Natural killer cell treated with Interleukin-12 subunit alpha and Interleukin-12 subunit beta and Interleukin-15 and Interleukin-18, amount 100 ng/mL, for 72 hours (primary cell): ENCODE measurements around the gene GTF2H1. TPM values are rescaled to one million over a fixed set of nuclear protein-coding genes. Genes with fewer than 3 reads are reported as not detected.
A peak's percentile ranks its signal among the peaks of the same experiment; 100 is the strongest.
"Not testable (repeated sequence)": the region's sequence is repeated elsewhere in the genome, so short reads cannot be mapped to it uniquely, and the experiment has no call there.

Experiments used
- ATAC-seq, 2 donors: fragments of 150-1000 bp; cut with Tn5 transposase in 1 of 2; sonication (Bioruptor Pico), chemical (Tn5 transposase) in 1 of 2; 2 replicates each; pipeline ENCODE4 v1.10.0; 2021
- DNase-seq: peaks from one replicate; pipeline ENCODE4 v3.0.0; 2022; ENCODE audit warnings: low spot score
- H3K27ac Mint-ChIP-seq, 2 donors: 1 replicate in 1 of 2; 2 replicates in 1 of 2; pipeline ENCODE4 v1.8.0; 2022; ENCODE audit warnings: mixed read lengths in 2 of 2, mild to moderate bottlenecking in 1 of 2, moderate library complexity in 1 of 2
- H3K27me3 Mint-ChIP-seq, 2 donors: 1 replicate in 1 of 2; 2 replicates in 1 of 2; pipeline ENCODE4 v1.8.0; 2022; ENCODE audit warnings: mixed read lengths in 2 of 2
- H3K36me3 Mint-ChIP-seq: one replicate; pipeline ENCODE4 v1.8.0; 2022; ENCODE audit warnings: mixed read lengths
- H3K4me1 Mint-ChIP-seq, 2 donors: 1 replicate in 1 of 2; 2 replicates in 1 of 2; pipeline ENCODE4 v1.8.0; 2022; ENCODE audit warnings: low read depth in 2 of 2, mixed read lengths in 2 of 2, mild to moderate bottlenecking in 1 of 2
- H3K4me3 Mint-ChIP-seq: one replicate; pipeline ENCODE4 v1.8.0; 2022; ENCODE audit warnings: mixed read lengths
- H3K9me3 Mint-ChIP-seq: 2 replicates; pipeline ENCODE4 v1.8.0; 2022; ENCODE audit warnings: mixed read lengths
- total RNA-seq, 2 donors: library from RNA; stranded (reverse); gene quantifications; one replicate each; pipeline ENCODE4 v1.2.3, GENCODE V29; 2022

Gene GTF2H1
- total RNA-seq, 2 donors from 2014 or later = 46.8 to 50.0 TPM

GRCh38 chr11:18395735-18396504 lies 73.6 kb downstream of the GTF2H1 start:
- ATAC-seq = peak; percentile 85 to 87
- peaks cover 31 to 35% of the 10 kb centered on the region in 2 donors for H3K4me1 Mint-ChIP-seq
- H3K36me3 Mint-ChIP-seq = peaks cover 31% of the 10 kb centered on the region
- peak; percentile 96 for DNase-seq
- no peaks in the 10 kb centered on the region for H3K9me3 Mint-ChIP-seq
- peak overlapping the region; percentile 98 for H3K27ac Mint-ChIP-seq
- peak overlapping the region; percentile 89 for H3K4me3 Mint-ChIP-seq
- no peaks in the 10 kb centered on the region for H3K27me3 Mint-ChIP-seq

GRCh38 chr11:18397921-18398320 lies 75.6 kb downstream of the GTF2H1 start:
- no peaks in the 10 kb centered on the region for H3K9me3 Mint-ChIP-seq
- peaks cover 31 to 35% of the 10 kb centered on the region in 2 donors for H3K4me1 Mint-ChIP-seq
- H3K4me3 Mint-ChIP-seq = peak overlapping the region; percentile 57
- peaks cover 35% of the 10 kb centered on the region for H3K36me3 Mint-ChIP-seq
- no peak for ATAC-seq
- no peaks in the 10 kb centered on the region for H3K27me3 Mint-ChIP-seq
- H3K27ac Mint-ChIP-seq = peak overlapping the region; percentile 15 to 66
- no peak for DNase-seq

DNA sequence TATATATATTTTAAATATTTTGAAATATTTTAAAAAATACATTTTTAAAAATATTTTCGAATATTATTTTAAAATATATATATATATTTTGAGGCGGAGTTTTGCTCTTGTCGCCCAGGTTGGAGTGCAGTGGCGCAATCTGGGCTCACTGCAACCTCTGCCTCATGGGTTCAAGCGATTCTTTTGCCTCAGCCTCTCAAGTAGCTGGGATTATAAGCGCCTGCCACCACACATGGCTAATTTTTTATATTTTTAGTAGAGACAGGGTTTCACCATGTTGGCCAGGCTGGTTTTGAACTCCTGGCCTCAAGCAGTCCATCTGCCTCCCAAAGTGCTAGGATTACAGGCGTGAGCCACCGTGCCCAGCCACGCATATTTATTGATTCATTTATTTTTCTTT lies 78.7 kb downstream of the GTF2H1 start:
- peaks cover 18 to 24% of the 10 kb centered on the region in 2 donors for H3K4me1 Mint-ChIP-seq
- not testable (repeated sequence) for H3K4me3 Mint-ChIP-seq, H3K27ac Mint-ChIP-seq

DNA sequence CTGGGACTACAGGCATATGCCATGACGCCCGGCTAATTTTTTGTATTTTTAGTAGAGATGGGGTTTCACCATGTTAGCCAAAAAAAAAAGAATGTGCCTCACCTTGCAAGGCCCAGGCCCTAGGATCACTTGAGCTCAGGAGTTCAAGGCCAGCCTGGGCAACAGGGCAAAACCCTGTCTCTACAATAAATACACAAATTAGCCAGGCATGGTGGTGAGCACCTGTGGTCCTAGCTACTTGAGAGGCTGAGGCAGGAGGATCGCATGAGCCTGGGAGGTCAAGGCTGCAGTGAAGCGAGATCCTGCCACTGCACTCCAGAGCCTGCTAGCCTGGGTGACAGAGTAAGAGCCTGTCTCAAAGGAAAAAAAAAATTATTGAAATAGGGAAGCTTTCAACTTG lies 81.7 kb downstream of the GTF2H1 start:
- H3K4me1 Mint-ChIP-seq = peaks cover under 1 to 6% of the 10 kb centered on the region in 2 donors
- no peak overlapping the region for H3K4me3 Mint-ChIP-seq
- H3K27ac Mint-ChIP-seq = no peak overlapping the region
- peaks cover 42% of the 10 kb centered on the region for H3K36me3 Mint-ChIP-seq
- ATAC-seq = no peak
- no peaks in the 10 kb centered on the region for H3K9me3 Mint-ChIP-seq
- H3K27me3 Mint-ChIP-seq = no peaks in the 10 kb centered on the region
- no peak for DNase-seq

More for the DNA sequence above, 78.7 kb downstream of the GTF2H1 start:
- DNase-seq, ATAC-seq, H3K9me3 Mint-ChIP-seq, H3K27me3 Mint-ChIP-seq: not testable (repeated sequence)
- H3K36me3 Mint-ChIP-seq = peaks cover 43% of the 10 kb centered on the region

DNA sequence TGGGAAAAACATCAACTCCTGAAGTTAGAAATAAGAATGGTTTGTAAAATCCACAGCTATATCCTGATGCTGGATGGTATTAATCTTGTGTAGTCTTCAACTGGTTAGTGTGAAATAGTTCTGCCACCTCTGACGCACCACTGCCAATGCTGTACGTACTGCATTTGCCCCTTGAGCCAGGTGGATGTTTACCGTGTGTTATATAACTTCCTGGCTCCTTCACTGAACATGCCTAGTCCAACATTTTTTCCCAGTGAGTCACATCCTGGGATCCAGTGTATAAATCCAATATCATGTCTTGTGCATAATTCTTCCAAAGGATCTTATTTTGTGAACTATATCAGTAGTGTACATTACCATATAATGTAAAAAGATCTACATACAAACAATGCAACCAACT lies 85.0 kb downstream of the GTF2H1 start:
- not testable (repeated sequence) for H3K9me3 Mint-ChIP-seq, H3K27me3 Mint-ChIP-seq, ATAC-seq, DNase-seq, H3K27ac Mint-ChIP-seq, H3K4me1 Mint-ChIP-seq, H3K4me3 Mint-ChIP-seq
- peaks cover 25% of the 10 kb centered on the region for H3K36me3 Mint-ChIP-seq

DNA sequence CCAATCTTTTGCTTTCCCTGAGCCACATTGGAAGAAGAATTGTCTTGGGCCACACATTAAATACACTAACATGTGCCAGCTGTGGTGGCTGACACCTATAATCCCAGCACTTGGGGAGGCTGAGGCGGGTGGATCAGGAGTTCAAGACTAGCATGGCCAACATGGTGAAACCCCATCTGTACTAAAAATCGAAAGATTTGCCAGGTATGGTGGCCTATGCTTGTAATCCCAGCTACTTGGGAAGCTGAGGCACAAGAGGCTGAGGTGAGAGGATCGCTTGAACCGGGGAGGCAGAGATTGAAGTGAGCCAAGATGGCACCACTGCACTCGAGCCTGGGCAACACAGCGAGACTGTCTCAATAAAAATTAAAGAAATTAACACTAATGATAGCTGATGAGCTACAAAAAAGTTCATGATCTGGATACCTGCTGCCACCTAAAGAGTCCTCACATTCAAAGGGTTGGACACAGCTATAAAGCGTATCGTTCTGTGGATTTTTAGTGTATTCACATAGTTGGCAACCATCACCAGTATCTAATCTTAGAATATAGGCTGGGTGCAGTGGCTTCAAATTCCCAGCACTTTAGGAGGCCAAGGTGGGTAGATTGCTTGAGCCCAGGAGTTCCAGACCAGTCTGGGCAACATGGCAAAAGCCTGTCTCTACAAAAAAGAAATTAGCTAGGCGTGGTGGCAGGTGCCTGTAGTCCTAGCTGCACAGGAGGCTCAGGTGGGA lies 86.4 kb downstream of the GTF2H1 start:
- Mint-ChIP-seq H3K4me3 (no peak overlapping the region), H3K4me1 (peaks cover 6 to 10% of the 10 kb centered on the region in 2 donors), H3K27ac (no peak overlapping the region), H3K27me3 (no peaks in the 10 kb centered on the region), H3K36me3 (peaks cover 14% of the 10 kb centered on the region), H3K9me3 (no peaks in the 10 kb centered on the region)
- no peak for ATAC-seq
- no peak for DNase-seq

DNA sequence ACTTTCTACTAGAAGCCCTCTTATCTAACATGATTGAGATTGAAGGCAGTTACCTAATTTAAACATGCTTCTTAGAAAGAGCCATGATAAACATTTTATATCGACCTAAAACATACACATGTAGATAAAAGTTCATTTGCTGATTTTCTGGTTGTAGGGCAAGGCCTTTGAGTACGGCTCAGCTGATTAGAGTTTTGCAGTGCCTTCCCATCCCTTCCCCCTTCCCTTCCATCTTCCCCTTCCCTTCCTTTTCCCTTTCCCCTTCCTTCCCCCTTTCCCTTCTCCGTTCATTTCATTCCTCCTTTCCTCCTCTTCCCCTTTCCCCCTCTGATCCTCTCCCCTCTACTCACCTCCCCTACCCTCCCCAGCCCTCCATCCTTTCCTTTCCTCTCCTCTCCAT lies 94.1 kb downstream of the GTF2H1 start:
- Mint-ChIP-seq H3K36me3 (no peaks in the 10 kb centered on the region), H3K9me3 (no peaks in the 10 kb centered on the region), H3K4me1 (peaks cover 0 to 4% of the 10 kb centered on the region in 2 donors), H3K4me3 (no peak overlapping the region), H3K27ac (peak overlapping the region in 1 of 2 donors; percentile 59), H3K27me3 (no peaks in the 10 kb centered on the region)
- ATAC-seq = no peak
- DNase-seq = no peak

Other genes with a start within 250 kb of the GTF2H1 start
- gene SAAL1, start 216.5 kb upstream of the GTF2H1 start, total RNA-seq = 10 to 100 TPM; 25.7 to 38.0 TPM
- gene MRGPRX3, start 190.0 kb upstream of the GTF2H1 start, total RNA-seq = not detected
- not detected for gene MRGPRX4, start 149.7 kb upstream of the GTF2H1 start, total RNA-seq
- not detected for gene SAA4, start 85.8 kb upstream of the GTF2H1 start, total RNA-seq
- gene SAA2, start 73.9 kb upstream of the GTF2H1 start, total RNA-seq = not detected
- gene SAA1, start 56.3 kb upstream of the GTF2H1 start, total RNA-seq = not detected
- 10 to 100 TPM; 16.5 to 21.3 TPM for gene HPS5, start 427 bp upstream of the GTF2H1 start, total RNA-seq
- 1,000 to 10,000 TPM in 1 of 2 donors, 100 to 1,000 TPM in 1; 958 to 1,144 TPM for gene LDHA, start 72.0 kb downstream of the GTF2H1 start, total RNA-seq
- gene LDHC, start 89.8 kb downstream of the GTF2H1 start, total RNA-seq = not detected
- not detected for gene LDHAL6A, start 133.3 kb downstream of the GTF2H1 start, total RNA-seq
- 10 to 100 TPM; 25.3 to 38.7 TPM for gene TSG101, start 204.4 kb downstream of the GTF2H1 start, total RNA-seq